Stimulated activated CD8-positive, alpha-beta memory T cell treated with anti-CD3 and anti-CD28 coated beads, Interleukin-7, amount 100 ng/mL, for 24 hours (primary cell): ENCODE measurements around the gene HES7.
A peak's percentile ranks its signal among the peaks of the same experiment; 100 is the strongest.
"Not testable (repeated sequence)": the region's sequence is repeated elsewhere in the genome, so short reads cannot be mapped to it uniquely, and the experiment has no call there.

ENCODE experiments used
- DNase-seq: peaks from one replicate; pipeline ENCODE4 v3.0.0-alpha.2; 2020; ENCODE audit warnings: low read depth

HES7 gene

DNA sequence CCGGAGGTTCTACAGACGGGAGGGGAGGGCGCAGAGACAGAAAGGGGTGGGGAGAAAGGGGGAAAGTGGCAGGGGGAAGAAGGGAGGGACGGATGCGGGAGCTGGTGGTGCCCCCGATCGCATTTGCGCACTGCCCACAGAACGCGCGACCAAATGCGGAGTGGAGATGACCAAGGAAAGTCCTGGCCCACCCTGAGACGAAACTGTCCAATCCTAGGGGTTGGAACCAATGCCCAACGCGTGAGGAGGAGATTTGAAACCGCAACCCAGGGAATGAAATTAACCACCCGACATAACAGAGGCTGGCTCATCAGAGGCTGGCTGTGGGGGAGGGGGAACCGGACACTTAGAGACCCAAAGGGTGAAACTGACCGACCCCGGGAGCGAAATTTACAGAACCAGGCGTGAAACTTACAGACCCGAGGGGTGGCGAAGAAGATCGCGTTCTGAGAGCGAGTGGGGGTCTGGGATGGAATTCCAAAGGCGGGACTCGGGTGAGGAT lies 1.4 kb downstream of the HES7 start:
- DNase-seq: no peak

DNA sequence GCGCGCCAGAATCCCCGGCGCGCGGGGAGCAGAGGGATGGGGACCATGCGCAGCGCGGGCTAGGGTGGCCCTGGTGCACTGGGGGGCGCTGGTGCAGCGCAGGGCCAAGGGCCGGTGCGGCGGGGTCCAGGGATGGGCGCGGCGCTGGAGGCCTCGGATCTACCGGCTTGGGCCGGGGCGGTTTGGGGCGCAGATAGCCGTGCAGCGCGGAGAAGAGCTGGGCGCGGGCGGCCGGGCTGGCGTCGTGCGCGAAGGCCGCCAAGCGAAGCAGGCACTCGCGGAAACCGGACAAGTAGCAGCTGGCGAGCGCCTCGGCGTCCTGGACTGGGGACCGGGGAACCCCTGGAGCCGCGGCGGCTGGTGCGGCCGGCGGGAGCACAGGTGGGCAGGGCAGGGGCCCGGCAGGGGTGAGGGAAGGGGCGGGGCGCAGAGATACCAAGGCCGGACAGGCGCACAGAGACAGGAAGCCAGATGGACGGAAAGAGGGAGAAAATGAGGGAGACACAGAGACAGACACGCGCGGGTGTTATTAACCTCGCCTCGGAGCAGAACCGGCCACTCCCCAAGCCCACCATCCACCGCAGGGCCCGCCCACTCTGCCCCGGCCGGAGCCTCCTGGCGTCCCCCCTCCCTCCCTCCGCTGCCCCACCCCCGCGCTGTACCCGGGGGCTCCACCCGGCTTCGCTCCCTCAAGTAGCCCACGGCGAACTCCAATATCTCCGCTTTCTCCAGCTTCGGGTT lies 2.1 kb downstream of the HES7 start:
- no peak for DNase-seq

DNA sequence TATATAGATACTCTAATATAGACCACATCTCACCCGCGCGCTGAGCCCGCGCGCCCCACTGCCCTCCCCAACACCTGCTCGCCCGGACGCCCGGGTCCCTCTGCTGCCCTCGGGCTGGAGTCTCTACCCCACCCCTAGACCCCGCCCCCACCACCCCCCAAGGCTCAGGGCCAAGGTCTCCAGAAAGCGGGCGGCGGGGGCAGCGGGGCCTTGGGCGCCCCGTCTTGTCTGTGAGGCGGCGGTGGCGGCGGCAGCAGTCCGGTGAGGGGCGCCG lies 2.6 kb downstream of the HES7 start:
- DNase-seq: no peak

DNA sequence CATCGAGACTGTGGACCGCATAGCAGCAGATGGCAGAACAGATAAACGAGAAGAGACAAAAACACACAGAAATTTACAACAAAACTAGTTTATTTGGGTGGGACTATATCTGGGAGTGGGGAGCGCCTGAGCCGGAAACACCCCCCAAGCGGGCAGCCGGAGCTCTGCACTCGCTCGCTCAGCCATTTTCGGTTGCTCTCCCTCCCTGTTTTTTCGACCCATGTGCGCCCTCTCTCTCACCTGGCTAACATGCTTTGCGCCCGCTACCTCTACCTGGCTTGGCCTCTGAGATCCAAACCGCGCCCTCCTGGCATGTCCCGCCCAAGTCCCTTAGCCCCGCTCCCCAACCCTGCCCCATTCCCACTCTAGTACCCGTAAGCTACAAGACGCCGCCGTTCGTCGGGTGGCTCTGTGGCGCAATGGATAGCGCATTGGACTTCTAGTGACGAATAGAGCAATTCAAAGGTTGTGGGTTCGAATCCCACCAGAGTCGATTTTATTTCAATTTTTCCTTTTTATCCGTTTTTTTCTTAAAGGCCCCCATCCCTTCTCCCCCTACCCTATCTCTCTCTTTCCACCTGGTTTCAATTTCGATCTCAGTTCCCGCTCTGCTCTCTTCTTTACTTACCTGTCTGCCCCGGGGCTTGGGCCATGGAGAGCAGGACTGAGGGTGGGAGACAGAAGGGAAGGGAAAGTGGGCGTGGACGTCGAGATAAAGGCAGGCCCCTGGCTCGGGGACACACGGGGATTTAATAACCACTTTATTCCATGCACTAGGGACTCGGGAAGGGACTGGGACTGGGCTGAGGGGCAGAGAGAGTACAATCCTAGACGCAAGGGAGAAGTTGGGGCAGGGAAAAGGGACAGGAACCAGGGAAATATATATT lies 3.1 kb downstream of the HES7 start:
- no peak for DNase-seq

DNA sequence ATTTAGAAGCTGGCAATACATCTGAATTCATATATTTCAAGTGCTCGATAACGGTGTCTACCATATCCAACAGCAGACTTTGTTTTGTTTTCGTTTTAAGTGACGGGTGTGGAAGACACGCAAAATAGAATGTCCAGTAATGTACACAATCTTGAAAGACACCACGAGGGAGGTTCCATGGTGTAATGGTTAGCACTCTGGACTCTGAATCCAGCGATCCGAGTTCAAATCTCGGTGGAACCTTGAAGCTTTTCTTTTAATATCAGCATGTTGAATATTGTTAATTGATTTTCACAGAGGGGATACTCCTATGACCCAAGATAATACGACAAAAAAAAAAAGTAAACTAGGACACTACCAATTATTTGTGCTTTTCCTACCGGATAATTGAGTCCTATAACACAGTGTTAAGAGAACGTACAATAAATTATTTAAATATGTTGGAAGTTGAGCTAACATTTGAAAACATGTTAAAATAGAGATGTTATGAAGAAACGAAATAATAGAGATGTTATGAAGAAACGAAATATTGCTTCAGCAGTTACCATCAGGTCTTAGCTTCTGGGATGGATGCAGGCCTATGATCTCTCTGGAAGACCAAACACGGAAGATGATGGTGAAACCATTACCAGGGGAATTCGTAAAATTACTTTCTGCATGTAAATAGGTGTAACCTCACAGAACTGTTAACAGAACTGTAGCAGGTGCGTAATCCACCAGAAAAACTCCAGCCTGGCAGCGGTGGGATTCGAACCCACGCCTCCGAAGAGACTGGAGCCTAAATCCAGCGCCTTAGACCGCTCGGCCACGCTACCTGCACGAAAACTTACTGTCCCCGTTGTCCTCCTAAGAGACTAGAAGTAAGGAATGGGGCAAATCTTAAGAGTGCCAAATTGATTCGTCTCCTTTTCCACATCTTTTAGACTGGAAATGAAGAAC lies 4.1 kb downstream of the HES7 start:
- DNase-seq: peak; percentile 83

DNA sequence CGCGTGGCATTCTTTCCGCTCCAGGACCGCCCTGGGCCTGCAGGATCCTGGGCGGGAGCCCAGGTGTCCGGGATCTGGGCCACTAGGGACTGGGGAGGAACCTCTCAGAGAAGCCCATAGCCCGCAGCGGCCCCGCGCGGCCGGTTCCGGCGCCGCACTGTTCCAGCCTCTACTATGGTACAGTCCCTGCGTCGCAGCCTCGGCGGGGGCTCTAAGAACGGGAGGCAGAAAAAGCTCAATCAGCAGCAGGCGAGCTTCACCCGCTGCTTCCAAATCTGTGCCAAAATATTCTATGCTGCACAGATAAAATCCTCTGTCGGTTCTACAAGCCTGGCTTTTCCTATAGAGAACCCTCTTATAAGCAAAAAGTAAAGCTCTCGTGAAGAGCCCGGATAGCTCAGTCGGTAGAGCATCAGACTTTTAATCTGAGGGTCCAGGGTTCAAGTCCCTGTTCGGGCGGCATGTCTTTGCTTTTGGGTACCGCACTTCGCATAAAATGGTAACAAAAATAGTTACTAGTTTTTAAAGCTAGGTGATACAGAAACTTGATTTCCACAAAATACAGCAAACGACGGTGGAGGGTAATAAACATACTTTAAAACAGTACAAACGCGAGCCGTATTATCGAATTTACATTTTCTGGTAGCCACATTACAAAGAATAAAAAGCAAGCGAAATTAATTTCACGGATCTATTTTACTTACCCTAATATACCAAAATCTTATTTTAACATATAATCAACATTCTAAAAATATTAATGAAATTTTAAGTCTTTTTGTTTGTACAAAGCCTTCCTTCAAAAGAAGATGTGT lies 4.9 kb downstream of the HES7 start:
- DNase-seq: peak; percentile 71

DNA sequence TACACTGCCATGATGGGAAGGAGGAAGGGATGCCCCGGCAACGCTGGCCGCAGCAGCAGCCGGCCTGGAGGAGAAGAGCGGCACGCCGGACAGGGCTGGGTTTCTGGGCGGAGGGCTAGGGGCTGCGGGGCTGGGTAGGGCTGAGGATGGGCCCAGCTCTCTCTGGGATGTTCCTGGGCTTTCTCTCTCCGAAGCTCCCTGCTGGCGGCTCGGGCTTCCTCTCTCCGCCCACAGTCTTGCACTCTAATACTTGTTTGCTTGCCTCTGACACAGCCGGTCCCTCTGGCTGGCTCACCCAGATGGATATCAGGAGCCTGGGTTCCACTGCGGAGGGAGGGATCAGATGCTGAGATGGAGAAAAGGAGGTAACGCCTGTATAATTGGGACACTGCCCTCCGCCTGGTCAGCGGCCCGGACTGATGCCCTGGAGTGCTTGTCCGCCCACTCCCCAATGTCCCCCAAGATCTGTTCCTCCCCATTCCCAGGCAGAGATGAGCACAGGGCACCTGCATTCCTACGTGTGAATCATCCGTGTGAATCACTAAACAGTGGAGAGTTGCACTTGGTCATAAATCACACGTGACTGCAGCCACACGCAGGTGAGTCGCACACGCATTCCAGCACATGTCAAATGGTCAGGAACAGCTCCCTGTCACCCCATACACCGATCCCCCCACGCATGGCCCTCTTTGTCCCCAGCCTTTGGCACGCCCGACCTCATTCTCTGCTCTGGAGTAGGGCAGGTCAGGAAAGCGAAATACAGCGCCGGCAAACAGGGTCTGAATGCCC lies 5.7 kb downstream of the HES7 start, which contains the start of gene ALOXE3:
Gene ALOXE3, minus strand, starts transcription at position 535 of the 789 bp plus-strand sequence. Its CDS starts 524 bp downstream, at position 11.
- no peak for DNase-seq

DNA sequence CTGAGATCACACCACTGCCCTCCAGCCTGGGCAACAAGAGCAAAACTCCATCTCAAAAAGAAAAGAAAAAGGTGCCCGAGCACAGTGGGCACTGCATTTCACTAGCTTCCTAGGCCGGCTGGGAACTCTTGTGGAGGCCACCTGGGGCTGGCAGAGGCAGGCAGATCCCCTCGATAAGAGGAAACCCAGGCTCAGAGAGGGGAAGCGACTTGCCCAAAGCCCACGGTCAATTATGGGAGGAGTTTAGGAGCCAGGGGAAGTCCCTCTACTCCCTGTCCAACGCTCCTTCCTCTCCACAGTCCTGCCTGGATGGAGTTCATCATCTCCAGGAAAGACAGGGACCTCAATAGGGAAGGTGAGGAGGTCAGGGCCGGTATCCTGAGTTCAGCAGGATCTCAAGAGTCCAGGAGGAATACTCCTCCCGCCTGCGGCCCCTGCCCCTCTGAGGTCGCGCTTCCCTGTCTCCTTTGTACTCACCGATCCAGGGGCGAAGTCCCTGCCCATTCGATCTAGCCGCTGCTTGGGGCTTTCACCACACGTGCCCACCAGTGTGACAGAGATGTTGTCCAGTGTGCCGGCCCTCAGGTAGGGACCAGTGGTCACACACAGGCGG lies 6.4 kb downstream of the HES7 start:
- no peak for DNase-seq

DNA sequence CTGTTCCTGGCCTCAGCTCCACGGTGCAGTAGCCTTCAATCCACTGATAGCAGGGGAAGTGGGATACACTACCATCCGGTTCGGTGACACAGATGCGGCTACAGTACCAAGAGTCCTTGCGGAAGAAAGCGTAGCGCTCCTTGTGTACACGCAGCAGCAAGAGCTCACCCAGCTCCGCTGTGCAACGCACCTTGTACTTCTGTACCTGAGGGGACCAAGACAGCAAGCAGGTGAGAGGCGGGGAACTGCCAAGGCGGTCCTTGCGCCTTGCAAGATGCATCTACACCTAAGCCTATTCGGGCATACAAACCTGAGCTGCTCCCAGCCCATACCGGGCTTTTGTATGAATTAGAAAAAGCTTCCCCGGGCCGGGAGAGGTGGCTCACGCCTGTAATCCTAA lies 7.1 kb downstream of the HES7 start:
- DNase-seq: no peak

DNA sequence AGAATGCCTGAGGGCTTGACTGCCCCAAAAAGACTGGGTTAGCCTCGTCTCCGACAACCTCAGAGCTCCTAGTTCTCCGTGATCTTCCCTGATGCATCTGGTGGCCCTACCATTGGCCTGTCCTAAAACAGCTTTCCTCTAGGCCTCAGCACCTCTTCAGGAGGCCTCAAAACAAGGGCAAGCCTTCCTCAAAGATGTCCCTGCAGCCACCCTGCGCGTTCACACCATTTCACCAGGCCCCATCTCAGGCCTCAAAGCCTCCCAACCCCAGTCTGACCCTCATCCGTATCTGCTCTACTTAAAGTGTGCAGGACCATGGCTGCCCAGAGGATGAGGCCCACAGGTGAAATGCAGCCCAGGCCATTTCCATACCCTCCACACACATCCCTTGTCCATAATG lies 13.0 kb downstream of the HES7 start:
- no peak for DNase-seq

DNA sequence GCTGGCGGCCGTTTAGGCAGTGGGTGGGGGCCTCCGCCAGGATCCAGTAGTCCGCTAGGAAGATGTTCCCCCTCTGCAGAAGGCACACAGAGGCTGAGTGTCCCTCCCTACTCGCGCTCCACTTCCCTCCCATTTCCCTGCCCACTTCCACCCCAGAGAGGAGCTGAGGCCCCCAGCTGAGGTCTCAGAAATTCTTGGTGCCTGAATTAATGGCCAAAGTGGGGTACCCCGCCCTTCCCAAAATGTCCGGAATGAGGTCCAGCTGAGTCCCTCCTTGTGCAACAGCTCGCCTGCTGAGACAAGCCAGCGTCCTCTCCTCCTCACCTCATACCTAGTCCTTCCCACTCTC lies 13.5 kb downstream of the HES7 start:
- DNase-seq: no peak

DNA sequence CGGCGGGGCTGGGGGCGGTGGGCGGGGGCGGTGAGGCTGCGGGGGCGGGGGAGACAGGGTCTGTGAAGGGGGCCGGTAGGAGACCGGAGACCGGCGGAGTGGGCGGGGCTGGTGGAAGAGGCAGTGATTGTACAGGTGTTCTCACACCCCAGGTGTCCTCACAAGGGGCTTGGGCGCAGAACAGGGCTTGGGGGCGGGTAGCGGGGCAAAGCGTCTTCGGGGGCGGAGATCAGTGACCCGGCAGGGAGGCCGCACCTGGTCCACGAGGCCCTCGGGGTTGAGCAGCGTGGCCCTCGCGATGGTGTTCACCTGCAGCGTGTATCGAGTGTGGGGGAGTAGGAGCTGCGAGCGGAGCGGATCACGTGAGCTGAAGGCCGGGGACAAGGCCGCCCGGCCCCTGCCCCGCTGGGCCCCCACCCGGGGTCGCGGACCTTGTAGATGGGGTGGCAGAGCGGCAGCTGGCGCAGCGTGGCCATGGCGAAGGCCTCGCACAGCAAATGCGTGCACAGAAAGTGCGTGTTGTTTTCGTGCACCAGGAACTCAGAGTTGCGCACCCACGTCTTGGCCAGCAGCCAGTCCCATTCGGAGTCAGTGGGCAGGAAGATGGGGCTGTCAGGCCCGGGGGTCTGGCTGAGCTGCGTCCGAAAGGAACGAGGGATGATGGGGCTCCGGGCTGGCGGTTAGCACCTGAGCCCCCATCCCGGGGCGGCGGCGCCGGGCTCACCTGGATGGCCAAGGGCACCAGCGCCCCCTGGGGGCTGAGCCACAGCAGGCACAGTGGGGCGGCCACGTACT lies 14.0 kb downstream of the HES7 start:
- peak; percentile 51 for DNase-seq

DNA sequence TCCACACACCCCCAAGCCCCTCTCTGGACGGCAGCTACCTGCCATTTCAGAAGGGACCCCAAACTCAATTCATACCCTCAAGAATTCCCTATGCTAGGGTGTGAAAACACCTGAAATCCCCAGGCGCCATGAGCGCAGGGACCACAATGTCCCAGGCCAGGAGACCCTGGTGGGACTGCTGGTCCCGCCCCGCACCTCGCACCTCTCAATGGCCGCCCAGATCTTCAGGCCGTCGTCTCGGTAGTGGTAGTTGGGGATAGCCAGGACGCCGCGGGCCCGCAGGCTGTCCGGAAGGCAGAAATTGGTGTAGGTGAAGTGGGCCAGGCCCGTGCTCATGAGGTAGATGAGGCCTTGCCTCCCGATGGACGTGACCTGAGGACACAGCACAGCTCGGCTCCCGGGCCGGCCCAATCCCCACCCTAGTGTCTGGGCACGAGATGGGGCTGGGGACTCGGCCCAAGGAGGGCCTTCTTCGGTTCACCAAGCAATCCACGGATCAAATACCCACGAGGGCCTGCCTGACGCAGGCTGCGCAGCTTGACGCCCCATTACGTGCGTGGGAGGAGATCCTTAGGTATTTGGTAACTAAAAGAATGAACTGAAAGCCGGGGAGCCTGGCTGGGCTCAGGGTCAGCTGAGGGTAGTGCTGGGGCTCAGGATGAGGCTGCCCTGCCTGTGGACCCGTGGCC lies 14.8 kb downstream of the HES7 start:
- DNase-seq: no peak

DNA sequence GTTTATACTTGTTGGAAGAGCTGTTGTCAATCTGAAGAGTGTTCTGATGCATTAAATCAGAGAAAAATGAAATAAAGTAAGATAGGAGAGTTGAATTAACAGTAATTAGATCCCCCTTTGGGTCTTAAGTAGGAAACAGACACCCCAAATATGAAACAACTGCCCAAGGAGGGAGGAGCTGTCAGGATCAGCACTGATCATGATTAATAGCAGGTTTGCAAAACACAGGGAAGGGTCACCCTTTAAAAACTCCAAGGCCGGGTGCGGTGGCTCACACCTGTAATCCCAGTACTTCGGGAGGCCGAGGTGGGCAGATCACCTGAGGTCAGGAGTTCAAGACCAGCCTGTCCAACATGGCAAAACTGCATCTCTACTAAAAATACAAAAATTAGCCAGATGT lies 16.9 kb downstream of the HES7 start:
- DNase-seq: not testable (repeated sequence)

DNA sequence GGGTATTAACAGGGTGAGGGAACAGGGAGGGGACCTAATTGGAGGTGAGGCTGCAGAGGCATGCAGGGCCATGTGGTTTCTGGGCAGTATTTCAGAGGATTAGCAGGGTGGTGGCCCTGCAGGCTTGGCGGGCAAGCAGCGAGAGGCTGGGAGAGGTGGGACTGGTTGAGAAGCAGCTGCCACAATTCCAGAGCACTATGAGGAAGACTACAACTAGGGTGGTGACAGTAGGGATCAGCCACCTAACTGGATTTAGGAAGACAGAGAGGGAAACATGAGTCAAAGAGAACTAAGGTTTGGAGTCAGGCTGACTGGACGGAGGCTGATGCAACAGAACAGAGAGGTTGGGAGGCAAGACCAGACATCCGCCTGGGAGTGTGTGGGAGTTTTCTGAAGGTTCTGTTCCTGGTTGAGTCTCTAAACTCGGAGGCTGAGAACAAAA lies 17.9 kb downstream of the HES7 start:
- no peak for DNase-seq

DNA sequence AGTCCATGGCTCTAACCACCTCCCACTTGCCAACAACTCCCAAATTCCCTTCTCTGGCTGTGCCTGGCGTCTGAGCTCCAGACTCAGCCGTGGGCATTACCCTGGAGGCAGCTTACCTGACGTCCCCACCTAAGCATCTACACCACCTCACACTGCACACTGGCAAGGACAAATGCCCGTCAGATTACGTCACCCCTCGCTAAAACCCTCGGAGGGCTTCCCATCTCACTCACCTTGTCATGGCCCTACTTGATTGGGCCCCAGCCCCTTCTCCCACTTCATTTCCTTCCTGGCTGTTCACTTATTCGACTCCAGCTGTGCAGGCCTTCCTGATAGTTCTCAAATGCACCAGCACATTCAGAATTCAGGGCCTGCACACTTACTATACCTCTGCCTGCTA lies 19.0 kb downstream of the HES7 start:
- no peak for DNase-seq

DNA sequence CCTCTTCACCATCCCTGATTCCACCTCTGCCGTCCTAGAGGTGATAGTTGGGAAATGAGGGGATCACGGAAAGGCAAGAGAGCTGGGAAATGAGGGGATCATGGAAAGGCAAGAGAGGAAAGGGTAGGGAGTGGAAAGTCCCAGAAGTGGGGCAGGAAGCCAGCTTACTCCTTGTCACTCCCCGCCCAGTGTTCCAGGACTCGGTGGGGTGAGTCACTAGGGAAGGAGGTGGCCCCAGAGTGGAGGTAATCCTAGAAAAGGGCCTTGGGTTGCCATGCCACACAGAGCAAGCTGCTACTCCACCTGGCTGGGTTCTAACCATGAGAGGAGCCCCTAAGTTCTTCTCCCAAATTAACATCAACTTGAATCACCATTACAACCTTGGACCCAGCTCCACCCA lies 20.4 kb downstream of the HES7 start:
- no peak for DNase-seq

DNA sequence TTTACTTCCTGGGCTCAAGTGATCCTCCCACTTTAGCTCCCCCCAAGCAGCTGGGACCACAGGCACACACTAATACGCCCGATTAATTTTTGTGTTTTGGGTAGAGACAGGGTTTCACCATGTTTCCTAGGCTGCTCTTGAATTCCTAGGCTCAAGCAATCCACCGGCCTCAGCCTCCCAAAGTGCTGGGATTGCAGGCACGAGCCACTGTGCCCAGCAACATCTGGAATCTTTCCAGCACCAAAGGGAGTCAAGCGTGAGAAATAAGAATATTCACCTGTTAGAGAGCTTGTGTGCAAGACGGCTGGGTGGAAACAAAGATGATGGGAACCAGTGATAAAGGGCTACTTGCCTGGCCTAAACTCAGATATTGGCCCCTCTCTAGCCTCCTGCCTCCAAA lies 22.2 kb downstream of the HES7 start:
- DNase-seq: no peak

DNA sequence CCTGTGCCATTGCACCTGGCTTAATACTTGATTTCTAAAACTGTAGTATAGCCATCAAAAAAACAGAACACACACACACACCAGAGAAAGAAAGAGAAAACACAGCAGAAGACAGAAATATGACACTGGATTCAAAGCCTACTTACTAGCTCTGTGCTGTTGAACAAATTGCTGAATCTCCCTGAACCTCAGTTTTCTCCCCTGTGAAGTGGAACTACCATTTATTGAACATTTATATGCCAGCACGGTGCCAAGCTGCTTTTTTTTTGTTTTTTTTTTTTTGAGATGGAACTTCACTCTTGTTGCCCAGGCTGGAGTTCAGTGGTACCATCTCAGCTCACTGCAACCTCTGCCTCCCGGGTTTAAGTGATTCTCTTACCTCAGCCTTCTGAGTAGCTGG lies 23.1 kb downstream of the HES7 start:
- no peak for DNase-seq
